ENCODE results near the gene TEC.

DNA sequence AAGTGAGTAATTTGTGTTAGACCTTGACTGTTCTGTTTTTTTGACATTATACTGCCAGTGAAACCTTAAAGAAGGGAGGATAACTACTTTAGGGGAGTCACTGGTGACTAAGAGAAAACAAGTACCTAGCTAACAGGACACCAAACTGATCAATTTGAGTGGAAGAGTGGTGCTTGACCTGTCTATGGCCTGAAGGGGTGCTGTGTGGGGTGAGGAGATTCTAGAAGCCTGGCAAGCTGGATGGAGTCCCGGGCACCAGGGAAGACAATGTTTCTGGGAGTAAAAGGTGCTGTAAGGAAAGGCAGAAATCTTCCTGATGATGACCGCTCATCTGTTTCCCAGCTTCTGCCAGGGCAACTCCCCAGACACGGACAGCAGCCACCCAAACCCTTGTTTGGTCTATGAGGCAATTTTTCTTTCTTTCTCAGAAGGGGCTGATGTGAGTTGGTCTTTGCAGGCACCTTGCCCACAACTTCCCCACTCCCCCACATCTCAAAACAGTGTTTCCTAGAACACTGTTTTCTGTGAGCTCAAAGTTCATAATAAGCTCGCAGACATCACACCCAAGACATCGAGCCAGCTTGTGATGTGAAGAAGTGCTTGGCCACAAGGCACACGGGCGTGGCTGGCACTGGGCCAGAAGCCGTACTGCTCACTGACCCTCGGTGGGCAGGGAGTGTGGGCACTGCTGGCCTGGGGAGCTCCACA is 140.2 kb downstream of the TEC start:
- TF ChIP-seq, protein P1, sequence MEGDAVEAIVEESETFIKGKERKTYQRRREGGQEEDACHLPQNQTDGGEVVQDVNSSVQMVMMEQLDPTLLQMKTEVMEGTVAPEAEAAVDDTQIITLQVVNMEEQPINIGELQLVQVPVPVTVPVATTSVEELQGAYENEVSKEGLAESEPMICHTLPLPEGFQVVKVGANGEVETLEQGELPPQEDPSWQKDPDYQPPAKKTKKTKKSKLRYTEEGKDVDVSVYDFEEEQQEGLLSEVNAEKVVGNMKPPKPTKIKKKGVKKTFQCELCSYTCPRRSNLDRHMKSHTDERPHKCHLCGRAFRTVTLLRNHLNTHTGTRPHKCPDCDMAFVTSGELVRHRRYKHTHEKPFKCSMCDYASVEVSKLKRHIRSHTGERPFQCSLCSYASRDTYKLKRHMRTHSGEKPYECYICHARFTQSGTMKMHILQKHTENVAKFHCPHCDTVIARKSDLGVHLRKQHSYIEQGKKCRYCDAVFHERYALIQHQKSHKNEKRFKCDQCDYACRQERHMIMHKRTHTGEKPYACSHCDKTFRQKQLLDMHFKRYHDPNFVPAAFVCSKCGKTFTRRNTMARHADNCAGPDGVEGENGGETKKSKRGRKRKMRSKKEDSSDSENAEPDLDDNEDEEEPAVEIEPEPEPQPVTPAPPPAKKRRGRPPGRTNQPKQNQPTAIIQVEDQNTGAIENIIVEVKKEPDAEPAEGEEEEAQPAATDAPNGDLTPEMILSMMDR (IDR thresholded peaks at IDR 0.05): no peak
- TF ChIP-seq POLR2A (IDR thresholded peaks at IDR 0.05): no peak
